Thoracic aorta (tissue), 2 donors: ENCODE results near the gene NR2F1-AS1. TPM values are rescaled to one million over a fixed set of nuclear protein-coding genes. Genes with fewer than 3 reads are reported as not detected.

Experiments used
- ATAC-seq: fragments of 150-250 bp; one replicate; pipeline ENCODE4 v1.8.0; 2017; ENCODE audit warnings: low read depth; ENCODE audit not compliant: insufficient number of reproducible peaks, low FRiP score
- DNase-seq: peaks from one replicate; pipeline ENCODE4 v3.0.0-alpha.2; 2020; ENCODE audit warnings: low spot score
- H3K27ac ChIP-seq, 2 donors: fragments of 200-600 bp; sonication (generic); 1 replicate in 1 of 2; 2 replicates in 1 of 2; pipeline ENCODE4 v1.5.1; 2016; ENCODE audit warnings: mild to moderate bottlenecking in 2 of 2, moderate library complexity in 2 of 2
- H3K27me3 ChIP-seq: fragments of 200-600 bp; sonication (generic); replicated peaks from 2 replicates; pipeline ENCODE4 v1.6.0; 2016; ENCODE audit warnings: mild to moderate bottlenecking; ENCODE audit not compliant: insufficient read depth
- H3K36me3 ChIP-seq: fragments of 200-600 bp; sonication (generic); one replicate; pipeline ENCODE4 v1.5.1; 2016
- H3K4me1 ChIP-seq, 2 donors: fragments of 200-600 bp; sonication (generic); 1 replicate in 1 of 2; 2 replicates in 1 of 2; pipeline versions ENCODE4 v1.5.1 to v1.6.0; 2016; ENCODE audit warnings: low read depth in 2 of 2, mild to moderate bottlenecking in 1 of 2; ENCODE audit not compliant: control insufficient read depth in 1 of 2
- H3K4me3 ChIP-seq: fragments of 200-600 bp; sonication (generic); 2 replicates; pipeline ENCODE4 v1.5.1; 2016; ENCODE audit warnings: mild to moderate bottlenecking
- H3K9me3 ChIP-seq: fragments of 200-600 bp; sonication (generic); 2 replicates; pipeline ENCODE4 v1.5.1; 2016
- CTCF ChIP-seq: fragments of 200-600 bp; sonication (generic); IDR thresholded peaks from one replicate; pipeline ENCODE4 v1.5.1; 2019; ENCODE audit warnings: antibody characterized with exemption
- total RNA-seq, 2 donors: library from RNA; depleted of rRNA; stranded (reverse); fragments of >200 nt; gene quantifications; one replicate each; pipeline versions ENCODE4 v1.1.0 to v1.2.3, GENCODE V29; 2016

NR2F1-AS1 gene
- total RNA-seq, 2 donors from 2014 or later: 0.54 to 8.7 TPM

GRCh38 chr5:93621327-93621798, 40.3 kb upstream of the NR2F1-AS1 start:
- peak; percentile 67 for ATAC-seq

DNA sequence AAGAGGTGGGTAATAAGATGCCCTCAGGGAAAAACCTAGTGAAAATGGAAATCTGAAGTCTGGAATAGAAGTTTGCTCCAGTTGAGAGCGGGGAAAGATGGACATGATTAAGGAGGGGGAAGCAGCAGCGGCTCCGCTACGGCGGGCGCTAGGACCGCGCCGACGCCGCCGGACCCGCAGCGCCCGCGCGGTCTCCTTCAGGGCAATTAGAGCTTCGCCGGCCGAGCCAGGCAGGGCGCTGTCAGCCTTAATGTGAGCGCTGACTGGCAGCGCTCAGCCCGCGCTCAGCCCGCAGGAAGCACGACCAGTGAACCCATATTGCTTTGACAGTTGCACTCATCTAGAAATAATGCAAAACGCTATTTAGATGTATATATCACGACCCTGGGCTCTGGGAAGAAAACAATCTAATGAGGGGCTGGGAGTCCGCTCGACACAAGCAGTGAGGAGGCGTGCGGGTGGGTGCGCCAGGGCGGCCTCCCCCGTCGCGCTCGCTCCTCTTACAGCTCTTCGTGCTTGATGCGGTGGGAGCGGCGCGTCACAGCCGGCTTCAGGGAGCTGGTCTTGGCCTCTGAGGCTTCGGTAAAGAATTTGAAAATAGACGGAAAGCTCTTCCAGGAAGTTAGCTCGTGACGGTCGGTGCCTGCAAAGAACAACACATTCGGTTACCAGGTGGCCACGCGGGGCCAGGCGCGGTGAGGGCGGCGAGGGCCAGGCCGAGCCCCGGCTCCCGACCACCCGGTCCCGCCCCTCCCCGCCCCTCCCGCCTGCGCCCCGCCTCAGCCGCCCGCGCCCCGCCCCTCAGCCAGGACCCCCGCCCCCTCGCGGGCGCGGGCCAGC, 39.7 kb upstream of the NR2F1-AS1 start:
- peaks cover 0 to 14% of the 10 kb centered on the region in 2 donors for H3K4me1 ChIP-seq
- TF ChIP-seq CTCF: no peak
- ATAC-seq (peak; percentile 78), DNase-seq (no peak)
- H3K27ac ChIP-seq: peak overlapping the region; percentile 59 to 74
- H3K36me3 ChIP-seq: no peaks in the 10 kb centered on the region
- H3K27me3 ChIP-seq: no peaks in the 10 kb centered on the region
- H3K4me3 ChIP-seq: peak overlapping the region; percentile 90
- no peaks in the 10 kb centered on the region for H3K9me3 ChIP-seq

More at GRCh38 chr5:93621327-93621798, 40.3 kb upstream of the NR2F1-AS1 start:
- H3K36me3 ChIP-seq: no peaks in the 10 kb centered on the region
- TF ChIP-seq CTCF: no peak
- H3K27ac ChIP-seq: peak overlapping the region; percentile 59 to 74
- H3K9me3 ChIP-seq: no peaks in the 10 kb centered on the region
- peak; percentile 15 for DNase-seq
- H3K4me3 ChIP-seq: peak overlapping the region; percentile 90
- peaks cover 0 to 14% of the 10 kb centered on the region in 2 donors for H3K4me1 ChIP-seq
- H3K27me3 ChIP-seq: no peaks in the 10 kb centered on the region

DNA sequence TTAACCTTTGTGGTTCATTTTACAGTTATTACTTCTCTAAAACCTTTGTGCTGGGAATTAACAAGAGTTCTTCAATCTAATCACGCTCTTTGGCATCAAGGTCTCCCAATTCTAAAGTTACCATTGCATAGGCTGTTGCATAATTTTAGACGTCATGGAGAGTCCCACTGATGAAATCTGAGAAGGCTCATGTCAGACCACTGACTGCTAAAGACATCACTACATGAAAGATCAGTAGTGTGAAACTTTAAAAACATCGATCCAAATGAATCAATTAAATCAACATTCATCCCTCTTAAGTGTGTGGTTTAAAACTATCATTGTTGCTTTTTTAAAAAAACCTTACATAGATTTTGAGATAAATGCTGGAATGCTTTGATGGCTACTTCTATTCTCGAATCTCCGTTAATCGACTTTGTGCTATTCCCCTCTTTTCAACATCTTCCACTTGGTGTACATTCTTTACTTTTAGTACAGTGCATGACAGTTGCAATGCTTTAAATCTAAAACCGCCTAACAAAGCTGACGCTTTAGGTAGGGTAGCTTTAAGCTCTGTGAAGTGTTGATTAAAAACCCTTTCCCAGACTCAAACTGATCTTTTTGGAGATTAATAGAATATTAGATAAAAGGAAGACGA, 35.6 kb upstream of the NR2F1-AS1 start:
- ATAC-seq: no peak
- Histone ChIP-seq H3K9me3 (no peaks in the 10 kb centered on the region), H3K4me3 (no peak overlapping the region), H3K4me1 (peaks cover 0 to 9% of the 10 kb centered on the region in 2 donors), H3K27ac (no peak overlapping the region), H3K36me3 (no peaks in the 10 kb centered on the region), H3K27me3 (peaks cover 19% of the 10 kb centered on the region)
- TF ChIP-seq CTCF: no peak
- no peak for DNase-seq

- peaks cover 38% of the 10 kb centered on the region for H3K27me3 ChIP-seq
- no peak overlapping the region for H3K27ac ChIP-seq
- no peak for ATAC-seq
- H3K9me3 ChIP-seq: no peaks in the 10 kb centered on the region
- no peak for DNase-seq
- no peak overlapping the region for H3K4me3 ChIP-seq
- H3K36me3 ChIP-seq: no peaks in the 10 kb centered on the region
- peaks cover 0 to 4% of the 10 kb centered on the region in 2 donors for H3K4me1 ChIP-seq
- TF ChIP-seq CTCF: no peak
Measured at GRCh38 chr5:93612855-93613243, 31.8 kb upstream of the NR2F1-AS1 start.
